T-helper 1 cell treated with Interleukin-12 subunit alpha and Interleukin-12 subunit beta and Interleukin-4 antibody, amounts not matched to agents 30 ng/mL and 1 ng/mL, for 36 hours (primary cell): ENCODE results near the gene PACSIN2. TPM values are rescaled to one million over a fixed set of nuclear protein-coding genes. Genes with fewer than 3 reads are reported as not detected.
"Not testable (repeated sequence)": the region's sequence is repeated elsewhere in the genome, so short reads cannot be mapped to it uniquely, and the experiment has no call there.

Source experiments
- intact Hi-C: fragments of 100-400 bp; cut with micrococcal nuclease; formaldehyde crosslinking; loops from one replicate; pipeline ENCODE4 v1.15.1; 2024
- total RNA-seq: library from RNA; stranded (reverse); gene quantifications from 2 replicates; pipeline ENCODE4 v1.2.3, GENCODE V29; 2022

The PACSIN2 gene
- total RNA-seq, 1 donor from 2014 or later: 30.0 TPM

DNA sequence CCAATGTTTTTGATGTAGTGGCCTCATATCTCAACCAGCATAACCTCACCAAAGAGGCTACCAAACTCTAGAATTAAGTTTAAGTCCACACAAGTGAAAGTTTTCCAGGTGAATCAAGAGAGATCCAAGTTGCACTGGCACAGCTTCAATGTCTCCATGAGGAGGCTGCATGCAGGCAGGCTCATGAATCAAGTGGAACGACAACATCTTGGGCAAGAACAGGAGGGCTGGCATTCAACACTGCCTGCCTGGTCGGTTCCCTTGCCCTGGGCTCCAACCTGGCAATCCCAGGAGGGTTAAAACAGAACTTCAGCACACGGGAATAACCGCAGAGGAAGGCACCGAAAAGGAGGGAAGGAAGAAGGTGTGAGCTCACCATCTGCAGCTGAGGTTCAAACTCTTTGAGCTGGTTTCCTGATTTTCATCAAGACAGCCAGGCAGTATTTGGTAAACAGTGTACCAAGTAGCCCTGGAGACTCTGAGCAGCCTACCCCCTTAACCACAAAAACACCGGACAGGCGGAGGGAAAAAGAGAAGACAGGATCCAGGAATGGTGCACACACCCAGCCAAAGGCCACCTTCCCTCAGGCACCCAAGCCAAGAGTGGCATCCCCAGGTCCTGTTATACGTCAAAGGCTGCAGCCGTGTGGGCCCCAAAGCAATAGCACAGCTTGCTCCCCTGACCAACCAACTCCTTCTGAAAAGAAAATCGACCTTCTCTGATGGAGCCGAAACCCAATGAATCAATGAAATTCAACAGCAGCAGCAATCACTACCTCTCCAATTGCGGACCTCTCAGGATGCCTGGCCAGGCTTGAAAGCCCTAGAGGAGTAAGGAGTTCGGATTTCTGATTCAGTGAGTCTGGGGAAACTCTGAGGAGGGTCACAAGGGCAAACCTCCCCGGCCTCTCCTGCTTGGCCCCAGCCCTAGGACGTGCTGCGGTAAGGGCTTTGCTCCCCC, 1.3 kb downstream of the PACSIN2 start:
- intact Hi-C loops: loop anchor here (2.0 to 10.0 kb wide), 5 partner anchors 13 to 137 kb away; partner anchors contain the start of genes MCAT and TSPO

GRCh38 chr22:43012390-43012789, 2.6 kb downstream of the PACSIN2 start:
- intact Hi-C loops: loop anchor here (5.0 to 10.0 kb wide), 2 partner anchors 45 to 118 kb away; no protein-coding TSS in a partner anchor

GRCh38 chr22:43011079-43011478, 3.9 kb downstream of the PACSIN2 start:
- intact Hi-C loops: loop anchor here (5.0 to 10.0 kb wide), 2 partner anchors 44 to 116 kb away; no protein-coding TSS in a partner anchor

DNA sequence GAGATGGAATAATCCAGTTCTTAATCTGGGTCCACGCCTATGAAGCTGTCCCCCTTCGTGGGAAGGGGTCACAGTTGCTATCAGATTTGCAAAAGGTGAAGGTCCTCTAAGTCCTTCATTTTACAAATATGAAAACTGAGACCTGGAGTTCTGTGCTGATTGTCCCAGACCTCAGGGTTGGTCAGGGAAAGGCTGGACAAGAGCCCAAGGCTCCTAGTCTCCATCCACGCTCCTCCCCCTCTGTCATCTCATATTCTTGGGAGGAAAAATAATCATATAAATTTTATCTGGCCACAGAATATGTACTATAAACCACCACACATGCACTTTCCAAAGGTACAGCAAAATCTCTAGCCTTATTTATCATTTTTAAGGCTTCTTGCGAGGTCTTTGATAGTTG, 5.5 kb downstream of the PACSIN2 start:
- intact Hi-C loops: no loop called here

- intact Hi-C loops: no loop called here
Observed at GRCh38 chr22:43008921-43009320, 6.0 kb downstream of the PACSIN2 start.

DNA sequence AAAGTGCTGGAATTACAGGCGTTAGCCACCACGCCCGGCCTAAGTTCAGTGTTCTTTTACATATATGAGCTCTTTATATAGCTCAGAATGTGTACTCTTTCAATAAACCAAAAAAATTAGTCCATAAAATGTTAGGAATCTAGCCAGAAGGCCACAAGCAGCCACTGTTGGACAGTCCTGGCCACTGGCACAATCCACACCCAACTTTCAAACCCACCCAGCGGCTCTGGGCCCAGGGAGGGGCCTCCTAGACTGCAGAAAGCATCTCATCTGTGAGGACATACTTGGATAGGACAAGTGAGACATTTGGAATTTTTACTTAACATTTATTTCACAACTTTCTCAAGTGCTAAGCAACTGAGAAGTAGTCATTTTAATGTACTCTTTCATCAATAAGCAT, 6.4 kb downstream of the PACSIN2 start:
- intact Hi-C loops: no loop called here

GRCh38 chr22:43007519-43008102, 7.3 kb downstream of the PACSIN2 start:
- intact Hi-C loops: no loop called here

DNA sequence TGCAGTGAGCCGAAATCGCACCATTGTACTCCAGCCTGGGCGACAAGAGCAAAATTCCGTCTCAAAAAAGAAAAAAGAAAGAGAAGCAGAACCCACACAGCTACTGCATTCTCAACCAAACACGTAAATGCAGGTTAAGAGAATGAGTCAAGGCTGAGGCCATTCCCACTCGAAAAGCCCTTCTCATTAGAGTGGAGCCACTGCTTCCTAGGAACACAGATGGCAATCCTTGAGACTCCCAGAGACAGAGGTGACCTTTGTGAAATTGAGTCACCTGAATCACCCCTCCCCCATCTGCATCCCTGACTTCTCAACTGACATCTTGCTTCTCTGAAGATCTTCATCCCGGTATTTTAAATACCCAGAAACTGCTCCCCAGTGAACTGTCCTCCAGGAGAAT, 8.2 kb downstream of the PACSIN2 start:
- intact Hi-C loops: no loop called here

DNA sequence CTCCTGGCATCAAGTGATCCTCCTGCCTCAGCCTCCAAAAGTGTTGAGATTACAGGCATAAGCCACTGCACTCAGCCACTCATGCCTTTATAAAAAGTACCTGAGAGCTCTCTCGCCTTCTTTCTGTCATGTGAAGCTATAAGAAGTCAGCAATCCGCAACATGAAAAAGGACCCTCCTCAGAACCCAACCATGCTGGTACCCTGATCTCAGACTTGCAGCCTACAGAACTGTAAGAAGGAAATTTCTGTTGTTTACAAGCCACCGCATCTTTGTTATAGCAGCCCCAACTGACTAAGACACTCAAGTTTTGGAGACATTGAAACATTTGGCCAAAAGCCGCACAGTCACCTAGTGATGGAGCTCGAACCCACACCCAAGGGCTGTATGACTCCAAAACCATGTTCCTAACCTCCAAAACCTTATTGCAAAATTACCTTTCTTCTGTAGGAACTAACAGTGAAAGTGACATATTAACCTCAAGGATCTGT, 8.9 kb downstream of the PACSIN2 start:
- intact Hi-C loops: no loop called here

- intact Hi-C loops: no loop called here
Observed at GRCh38 chr22:43005106-43005505, 9.8 kb downstream of the PACSIN2 start.

GRCh38 chr22:43004362-43005035, 10.4 kb downstream of the PACSIN2 start:
- intact Hi-C loops: loop anchor here (5.0 kb wide), 1 partner anchor 42 kb away; no protein-coding TSS in a partner anchor

DNA sequence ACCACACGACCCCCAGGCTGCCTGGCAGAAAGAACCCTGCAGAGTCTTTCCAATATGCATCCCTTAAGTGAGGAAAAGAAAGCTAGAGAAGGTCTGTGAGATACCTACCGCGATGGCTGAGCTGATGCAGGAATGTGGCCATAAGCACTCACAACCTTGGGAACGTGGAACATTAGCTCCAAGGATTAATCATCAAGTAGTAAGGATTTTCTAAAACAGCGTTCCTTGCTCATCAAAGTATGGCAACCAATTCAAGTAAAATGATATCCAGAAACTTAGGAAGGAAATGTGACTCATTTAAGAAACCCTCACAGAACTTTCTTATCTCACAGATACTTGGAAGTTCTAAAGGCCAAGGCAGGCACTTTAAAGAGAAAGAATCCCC, 12.8 kb downstream of the PACSIN2 start:
- intact Hi-C loops: loop anchor here (5.0 kb wide), 1 partner anchor 40 kb away; no protein-coding TSS in a partner anchor

DNA sequence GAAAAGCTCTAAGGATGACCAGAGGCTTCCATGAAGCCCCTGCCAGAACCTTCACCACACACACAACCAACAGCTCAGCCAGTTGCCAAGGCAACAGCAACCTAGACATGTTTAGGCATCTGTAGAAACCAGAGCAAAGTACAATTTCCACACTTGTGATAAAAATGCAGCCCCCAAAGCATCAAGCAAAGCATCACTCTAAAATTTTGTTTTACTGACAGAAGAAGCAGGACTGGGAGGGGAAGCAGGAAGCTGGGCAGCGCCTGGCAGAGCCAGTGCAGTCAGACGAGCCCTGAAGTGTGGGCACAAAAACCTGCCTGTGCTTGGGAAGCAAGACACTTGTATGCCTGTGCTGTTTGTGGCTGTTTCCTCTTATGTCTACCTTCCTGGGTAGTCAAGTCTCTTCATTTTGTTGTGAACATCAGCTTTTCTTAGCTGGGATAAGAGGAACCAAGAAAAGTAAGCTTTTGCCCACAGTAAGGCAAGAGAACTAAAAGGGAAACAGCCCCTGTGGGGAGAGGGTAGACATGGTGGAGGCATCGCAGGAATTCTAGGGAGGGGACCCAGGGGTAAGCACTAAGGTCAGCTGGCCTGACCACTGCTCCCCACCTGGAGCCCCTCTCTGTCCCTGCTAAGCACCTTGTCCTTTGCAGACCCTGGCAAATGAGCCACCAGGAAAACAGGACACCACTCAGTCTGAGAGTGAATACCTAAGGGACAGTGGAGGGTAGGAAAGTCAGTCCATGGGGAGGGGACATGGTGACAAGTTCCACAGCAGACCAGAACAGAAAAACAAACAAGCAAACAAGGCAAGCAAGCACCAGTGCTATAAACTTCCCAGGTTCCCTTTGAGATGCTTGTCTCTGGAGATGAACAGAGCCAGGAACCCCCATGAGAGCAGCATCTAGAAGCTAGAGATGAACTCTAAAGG, 13.4 kb downstream of the PACSIN2 start:
- intact Hi-C loops: loop anchor here (2.0 to 5.0 kb wide), 2 partner anchors 13 to 39 kb away; partner anchors contain the start of gene PACSIN2

GRCh38 chr22:43000441-43001175, 14.3 kb downstream of the PACSIN2 start:
- intact Hi-C loops: loop anchor here (2.0 to 5.0 kb wide), 2 partner anchors 14 to 38 kb away; partner anchors contain the start of gene PACSIN2

DNA sequence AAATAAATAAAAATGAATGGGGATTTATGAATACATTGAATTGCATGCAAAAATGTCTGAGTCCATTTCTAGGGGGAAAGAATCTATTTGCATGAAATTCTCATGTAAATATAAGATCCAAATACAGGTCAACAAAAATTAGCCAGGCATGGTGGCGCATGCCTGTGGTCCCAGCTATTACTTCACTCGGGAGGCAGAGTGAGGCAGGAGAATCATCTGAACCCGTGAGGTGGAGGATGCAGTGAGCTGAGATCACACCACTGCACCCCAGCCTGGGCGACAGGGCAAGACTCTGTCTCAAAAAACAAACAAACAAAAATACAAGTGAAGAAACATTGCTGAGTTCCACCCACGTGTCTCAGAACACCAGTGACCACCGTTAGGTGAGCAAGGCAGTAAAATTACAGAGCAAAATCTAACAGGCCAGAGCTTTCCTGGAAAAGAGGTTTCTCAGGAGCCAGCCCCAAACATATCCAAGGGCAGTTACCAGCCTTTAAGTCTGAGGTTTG, 17.3 kb downstream of the PACSIN2 start:
- intact Hi-C loops: no loop called here

- intact Hi-C loops: no loop called here
Observed at GRCh38 chr22:42996646-42997365, 18.1 kb downstream of the PACSIN2 start.

- intact Hi-C loops: not testable (repeated sequence)
Observed at GRCh38 chr22:42995654-42996053, 19.3 kb downstream of the PACSIN2 start.

GRCh38 chr22:42994917-42995562, 19.9 kb downstream of the PACSIN2 start:
- intact Hi-C loops: no loop called here
